ENCODE results near the gene XRN2. TPM values are rescaled to one million over a fixed set of nuclear protein-coding genes. Genes with fewer than 3 reads are reported as not detected.

Gene XRN2
- total RNA-seq, 2 donors from 2014 or later, result 39.0 to 41.8 TPM

GRCh38 chr20:21371193-21371592 is 68.1 kb downstream of the XRN2 start:
- no peaks in the 10 kb centered on the region for H3K4me1 ChIP-seq
- no peak overlapping the region for H3K9ac ChIP-seq (ENCODE audit: low read depth in 2 of 2, low read length in 2 of 2)
- no peak overlapping the region for H3K27ac ChIP-seq
- no peak for TF ChIP-seq CTCF (IDR thresholded peaks at IDR 0.05)
- no peaks in the 10 kb centered on the region for H3K9me3 ChIP-seq
- no peak for DNase-seq
- H3K36me3 ChIP-seq, result no peaks in the 10 kb centered on the region
- H3K27me3 ChIP-seq, result no peaks in the 10 kb centered on the region
- intact Hi-C loops (cut with DNase I), result no loop called here
- H3K4me3 ChIP-seq, result no peak overlapping the region

GRCh38 chr20:21372016-21372415 is 68.9 kb downstream of the XRN2 start:
- DNase-seq, result no peak
- intact Hi-C loops (cut with DNase I), result no loop called here
- H3K4me3 ChIP-seq, result no peak overlapping the region
- no peak overlapping the region for H3K9ac ChIP-seq (ENCODE audit: low read depth in 2 of 2, low read length in 2 of 2)
- H3K36me3 ChIP-seq, result no peaks in the 10 kb centered on the region
- no peaks in the 10 kb centered on the region for H3K9me3 ChIP-seq
- no peaks in the 10 kb centered on the region for H3K4me1 ChIP-seq
- no peaks in the 10 kb centered on the region for H3K27me3 ChIP-seq
- no peak overlapping the region for H3K27ac ChIP-seq
- no peak for TF ChIP-seq CTCF (IDR thresholded peaks at IDR 0.05)

GRCh38 chr20:21373436-21373835 is 70.3 kb downstream of the XRN2 start:
- intact Hi-C loops (cut with DNase I), result no loop called here
- H3K9me3 ChIP-seq, result no peaks in the 10 kb centered on the region
- H3K4me3 ChIP-seq, result no peak overlapping the region
- TF ChIP-seq CTCF (IDR thresholded peaks at IDR 0.05), result no peak
- no peak overlapping the region for H3K9ac ChIP-seq (ENCODE audit: low read depth in 2 of 2, low read length in 2 of 2)
- H3K27ac ChIP-seq, result no peak overlapping the region
- no peaks in the 10 kb centered on the region for H3K4me1 ChIP-seq
- H3K36me3 ChIP-seq, result no peaks in the 10 kb centered on the region
- DNase-seq, result no peak
- H3K27me3 ChIP-seq, result no peaks in the 10 kb centered on the region

GRCh38 chr20:21376626-21377025 is 73.5 kb downstream of the XRN2 start:
- DNase-seq, result no peak
- H3K9me3 ChIP-seq, result no peaks in the 10 kb centered on the region
- H3K27ac ChIP-seq, result no peak overlapping the region
- H3K36me3 ChIP-seq, result no peaks in the 10 kb centered on the region
- H3K9ac ChIP-seq (ENCODE audit: low read depth in 2 of 2, low read length in 2 of 2), result no peak overlapping the region
- intact Hi-C loops (cut with DNase I), result no loop called here
- H3K4me1 ChIP-seq, result no peaks in the 10 kb centered on the region
- no peak for TF ChIP-seq CTCF (IDR thresholded peaks at IDR 0.05)
- no peak overlapping the region for H3K4me3 ChIP-seq
- H3K27me3 ChIP-seq, result no peaks in the 10 kb centered on the region

GRCh38 chr20:21377701-21378100 is 74.6 kb downstream of the XRN2 start:
- no peaks in the 10 kb centered on the region for H3K4me1 ChIP-seq
- H3K36me3 ChIP-seq, result no peaks in the 10 kb centered on the region
- no peak overlapping the region for H3K4me3 ChIP-seq
- no peak overlapping the region for H3K9ac ChIP-seq (ENCODE audit: low read depth in 2 of 2, low read length in 2 of 2)
- no peak overlapping the region for H3K27ac ChIP-seq
- TF ChIP-seq CTCF (IDR thresholded peaks at IDR 0.05), result no peak
- intact Hi-C loops (cut with DNase I), result no loop called here
- H3K27me3 ChIP-seq, result no peaks in the 10 kb centered on the region
- no peaks in the 10 kb centered on the region for H3K9me3 ChIP-seq
- DNase-seq, result no peak

- Histone ChIP-seq H3K27me3 (no peaks in the 10 kb centered on the region), H3K4me1 (no peaks in the 10 kb centered on the region), H3K36me3 (no peaks in the 10 kb centered on the region), H3K4me3 (no peak overlapping the region), H3K9ac (ENCODE audit: low read depth in 2 of 2, low read length in 2 of 2) (no peak overlapping the region), H3K27ac (no peak overlapping the region), H3K9me3 (no peaks in the 10 kb centered on the region)
- DNase-seq, result no peak
- no peak for TF ChIP-seq CTCF (IDR thresholded peaks at IDR 0.05)
- intact Hi-C loops (cut with DNase I), result no loop called here
Measured at GRCh38 chr20:21378259-21378658, 75.1 kb downstream of the XRN2 start.
